Midbrain (tissue), 1 donor: ENCODE data around the gene PGA3.
"Not testable (repeated sequence)": the region's sequence is repeated elsewhere in the genome, so short reads cannot be mapped to it uniquely, and the experiment has no call there.

Experiments
- DNase-seq: peaks from one replicate; lab custom pipeline; 2025; lab: John Stamatoyannopoulos, UW

The PGA3 gene

DNA sequence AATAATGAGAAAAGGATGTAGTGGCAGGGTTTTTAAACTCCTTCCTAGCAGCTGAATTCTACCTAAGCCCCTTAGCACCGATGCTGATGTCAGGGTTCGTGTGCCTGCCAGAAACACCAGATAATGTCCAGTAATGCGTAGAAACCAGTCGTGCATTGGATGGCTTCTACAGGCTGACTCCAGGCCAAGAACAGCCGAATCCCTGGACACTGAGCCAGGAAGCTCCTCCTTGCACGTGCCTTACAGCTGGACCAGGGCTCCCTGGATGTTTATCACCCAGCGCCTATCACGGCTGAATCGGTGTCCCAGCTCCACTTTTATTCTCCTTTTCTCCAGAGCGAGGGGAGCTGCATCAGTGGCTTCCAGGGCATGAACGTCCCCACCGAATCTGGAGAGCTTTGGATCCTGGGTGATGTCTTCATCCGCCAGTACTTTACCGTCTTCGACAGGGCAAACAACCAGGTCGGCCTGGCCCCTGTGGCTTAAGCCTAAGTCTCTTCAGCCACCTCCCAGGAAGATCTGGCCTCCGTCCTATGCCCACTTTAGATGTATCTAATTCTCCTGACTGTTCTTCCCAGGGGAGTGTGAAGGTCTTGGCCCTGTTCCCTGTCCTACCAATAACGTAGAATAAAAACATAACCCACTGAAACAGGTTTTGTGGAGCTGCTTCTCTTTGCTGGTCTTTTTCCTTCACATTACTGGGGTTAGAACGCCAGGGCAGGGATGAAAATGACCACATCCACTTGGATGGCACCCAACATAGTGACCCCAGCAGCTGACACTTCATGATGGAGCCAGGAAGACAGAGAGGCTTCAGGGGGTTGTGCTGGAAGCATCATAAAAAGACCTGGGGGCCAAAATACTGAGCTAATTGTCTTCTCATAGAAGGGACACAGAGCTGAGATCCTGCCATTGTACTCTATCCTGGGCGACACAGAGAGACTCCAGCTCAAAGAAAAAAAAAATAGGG is 47.8 kb downstream of the PGA3 start:
- not testable (repeated sequence) for DNase-seq

DNA sequence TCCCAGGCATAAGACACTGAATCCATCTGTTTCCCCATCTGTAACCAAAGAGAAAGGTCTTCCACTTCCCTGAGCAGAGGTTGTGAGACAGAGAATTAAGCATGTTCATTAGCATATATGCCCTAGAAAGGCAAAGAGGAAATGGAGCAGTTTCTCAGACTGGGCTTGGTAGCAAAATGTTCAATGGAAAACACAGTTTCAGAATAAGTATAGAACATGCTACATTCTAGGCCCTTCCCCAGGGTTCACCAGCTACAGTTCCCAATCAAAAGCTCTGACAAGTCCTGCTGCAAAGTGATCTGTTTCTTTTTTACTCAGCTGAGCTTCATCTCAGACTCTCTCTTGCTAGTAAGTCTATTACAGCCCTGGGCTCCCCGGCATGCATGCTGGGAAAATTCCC is 49.0 kb downstream of the PGA3 start:
- DNase-seq, result not testable (repeated sequence)

DNA sequence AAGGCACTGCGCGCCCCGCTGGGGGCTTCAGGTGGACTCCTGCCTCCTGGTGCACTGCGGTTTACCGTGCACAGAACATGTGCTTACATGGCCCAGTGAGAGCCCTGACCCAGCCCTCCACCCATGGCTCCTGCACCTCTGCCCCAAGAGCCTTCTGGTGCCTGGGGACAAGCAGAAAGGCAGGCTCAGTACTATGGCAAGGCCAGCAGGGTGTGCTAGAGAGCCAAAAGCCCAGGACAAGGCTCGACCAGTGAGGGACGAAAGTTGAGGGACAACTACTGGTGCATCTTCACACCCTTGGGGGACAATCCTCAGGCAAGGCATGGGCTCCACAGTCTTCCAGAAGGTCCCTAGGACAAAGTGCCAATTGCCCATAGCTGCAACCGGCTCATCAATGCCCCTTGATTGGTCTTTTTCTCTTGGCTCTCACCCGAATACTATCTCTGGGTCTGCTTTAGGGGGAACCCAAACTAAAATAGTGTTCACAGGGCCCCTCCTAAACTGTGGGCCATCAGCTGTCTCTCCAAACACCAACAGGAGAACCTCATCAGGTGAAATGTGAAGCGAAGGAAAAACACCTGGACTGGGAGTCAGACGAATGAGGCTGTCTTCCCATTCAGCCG is 51.2 kb downstream of the PGA3 start:
- peak; percentile 51 for DNase-seq

DNA sequence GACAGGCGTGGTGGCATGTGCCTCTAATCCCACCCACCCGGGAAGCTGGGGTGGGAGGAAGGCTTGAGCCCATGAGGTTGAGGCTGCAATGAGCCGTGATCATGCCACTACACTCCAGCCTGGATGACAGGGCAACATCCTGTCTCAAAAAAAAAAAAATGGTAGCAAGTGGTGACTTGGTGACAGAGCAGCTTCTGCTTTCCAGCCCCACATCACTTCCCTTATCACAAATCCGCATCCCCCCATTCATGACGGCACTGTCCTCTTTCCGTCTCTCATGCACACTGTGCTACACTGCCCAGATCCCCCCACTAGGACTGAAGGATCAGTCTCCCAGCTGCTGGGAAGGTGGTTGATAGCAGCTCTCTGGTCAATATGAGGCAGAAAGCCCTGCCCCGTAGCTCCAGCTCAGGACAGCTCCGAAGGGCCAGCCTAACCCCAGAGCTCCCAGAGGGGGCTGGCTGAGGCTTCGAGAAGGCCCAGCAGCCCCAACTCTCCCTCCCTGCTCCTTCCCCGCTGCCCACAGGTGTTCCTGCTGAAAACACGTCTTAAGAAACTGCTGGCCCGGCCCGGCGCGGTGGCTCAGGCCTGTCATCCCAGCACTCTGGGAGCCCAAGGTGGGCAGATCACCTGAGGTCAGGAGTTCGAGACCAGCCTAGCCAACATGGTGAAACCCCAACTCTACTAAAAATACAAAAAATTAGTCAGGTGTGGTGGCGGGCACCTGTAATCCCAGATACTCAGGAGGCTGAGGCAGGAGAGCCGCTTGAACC is 53.6 kb downstream of the PGA3 start:
- no peak for DNase-seq

DNA sequence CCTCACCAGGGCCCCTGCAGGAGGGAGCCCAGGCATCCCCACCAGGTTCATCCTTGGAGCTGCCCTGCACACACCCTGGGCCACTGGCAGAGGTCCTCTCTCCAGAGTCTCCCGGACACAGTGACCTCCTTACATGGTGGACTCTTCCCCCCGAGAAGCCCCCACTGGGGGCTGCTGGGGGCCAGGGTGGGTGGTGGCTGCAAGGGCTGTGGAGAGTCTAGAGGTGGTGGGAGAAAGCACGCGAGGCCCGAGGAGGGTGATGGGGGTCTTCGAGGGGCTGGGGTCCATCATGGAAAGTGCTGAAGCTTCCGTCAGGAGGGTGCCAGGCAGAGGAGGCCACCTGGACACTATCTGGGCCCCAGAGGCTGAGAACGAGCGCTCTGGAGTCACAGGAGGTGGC is 55.2 kb downstream of the PGA3 start:
- no peak for DNase-seq

DNA sequence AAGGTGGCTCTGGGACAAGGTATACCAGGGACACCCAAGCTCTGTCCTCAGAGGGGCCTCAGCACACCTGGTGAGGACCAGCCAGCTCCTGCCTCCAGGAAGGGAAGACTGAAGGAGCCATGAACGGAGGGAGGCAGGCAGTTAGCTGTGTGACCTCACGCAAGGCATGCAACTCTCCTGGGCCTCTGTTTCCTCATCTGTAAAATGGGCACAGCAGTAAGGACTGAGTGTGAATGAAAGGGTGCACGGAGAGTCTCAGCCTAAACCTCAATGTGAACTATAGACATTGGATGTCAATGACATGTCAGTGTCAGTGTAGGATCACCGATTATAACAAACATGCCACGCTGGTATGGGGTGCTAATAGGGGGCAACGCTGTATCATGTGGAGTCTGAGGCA is 56.0 kb downstream of the PGA3 start:
- no peak for DNase-seq
